Duodenal mucosa (tissue), 2 donors: ENCODE measurements around the gene OR13J1.

Experiments
- H3K27ac ChIP-seq: one replicate; pipeline ENCODE4 v1.7.0; 2013; ENCODE audit warnings: low read depth, low read length
- H3K27me3 ChIP-seq, 2 donors: one replicate each; pipeline ENCODE4 v1.7.0; 2013; ENCODE audit warnings: low read length in 2 of 2, control low read depth in 1 of 2; ENCODE audit not compliant: insufficient read depth in 2 of 2, control insufficient read depth in 1 of 2
- H3K36me3 ChIP-seq, 2 donors: one replicate each; pipeline ENCODE4 v1.7.0; 2013; ENCODE audit warnings: low read length in 2 of 2, control low read depth in 1 of 2; ENCODE audit not compliant: insufficient read depth in 2 of 2, control insufficient read depth in 1 of 2
- H3K4me1 ChIP-seq, 2 donors: one replicate each; pipeline ENCODE4 v1.7.0; 2013; ENCODE audit warnings: low read length in 2 of 2, control low read depth in 1 of 2; ENCODE audit not compliant: insufficient read depth in 2 of 2, control insufficient read depth in 1 of 2
- H3K4me3 ChIP-seq, 2 donors: one replicate each; pipeline ENCODE4 v1.7.0; 2013; ENCODE audit warnings: low read length in 2 of 2, low read depth in 1 of 2
- H3K9ac ChIP-seq, 2 donors: one replicate each; pipeline ENCODE4 v1.7.0; 2013; ENCODE audit warnings: low read length in 2 of 2, low read depth in 1 of 2
- H3K9me3 ChIP-seq, 2 donors: one replicate each; pipeline ENCODE4 v1.7.0; 2013; ENCODE audit warnings: low read length in 2 of 2, control low read depth in 1 of 2; ENCODE audit not compliant: control insufficient read depth in 1 of 2

OR13J1 gene

DNA sequence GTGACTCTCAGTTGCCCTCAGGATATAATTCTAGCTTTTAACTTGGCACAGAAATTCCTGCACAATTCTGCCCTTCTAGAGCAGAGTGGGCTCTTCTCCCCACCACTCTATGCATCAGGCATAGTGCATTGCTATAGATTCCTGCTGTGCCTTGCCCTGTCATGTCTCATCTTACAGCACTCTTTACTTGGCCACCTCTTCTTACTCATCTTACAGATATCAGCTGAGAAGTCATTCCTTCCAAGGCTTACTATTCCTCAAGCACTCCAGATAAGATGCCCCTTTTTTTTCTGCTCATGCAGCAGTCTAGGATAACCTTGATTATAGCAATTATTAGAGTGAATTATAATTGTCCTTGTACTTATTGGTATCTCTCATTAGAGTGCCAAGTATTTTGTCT lies 47.3 kb downstream of the OR13J1 start:
- Histone ChIP-seq H3K9me3 (no peaks in the 10 kb centered on the region), H3K27me3 (no peaks in the 10 kb centered on the region), H3K9ac (no peak overlapping the region), H3K4me1 (peaks cover 0 to 4% of the 10 kb centered on the region in 2 donors), H3K36me3 (no peaks in the 10 kb centered on the region), H3K4me3 (no peak overlapping the region), H3K27ac (no peak overlapping the region)

GRCh38 chr9:35820076-35820475 lies 50.1 kb downstream of the OR13J1 start:
- Histone ChIP-seq H3K9ac (no peak overlapping the region), H3K27ac (no peak overlapping the region), H3K4me3 (no peak overlapping the region), H3K4me1 (no peaks in the 10 kb centered on the region), H3K9me3 (no peaks in the 10 kb centered on the region), H3K36me3 (no peaks in the 10 kb centered on the region), H3K27me3 (no peaks in the 10 kb centered on the region)
